ENCODE measurements around the gene HEBP1.

- TF ChIP-seq CTCF (optimal IDR thresholded peaks at IDR 0.05 in 1 of 3, IDR thresholded peaks at IDR 0.05 in 1 of 3, conservative IDR thresholded peaks at IDR 0.05 in 1 of 3; ENCODE audit: extremely low read depth in 1 of 3, insufficient read depth in 2 of 3, low read length in 3 of 3) (no peak), EZH2 (IDR thresholded peaks at IDR 0.05; ENCODE audit: low read length) (no peak)
These were observed 44.8 kb upstream of the HEBP1 start for GRCh38 chr12:13044906-13045299.
